HG03558 (cell line): ENCODE measurements around the gene DDX18.
"Not testable (repeated sequence)": the region's sequence is repeated elsewhere in the genome, so short reads cannot be mapped to it uniquely, and the experiment has no call there.

Experiments used
- ATAC-seq: cut with Tn5 transposase; IDR thresholded peaks from one replicate; pipeline ENCODE4 v1.9.1; 2021; ENCODE audit warnings: moderate number of reproducible peaks; ENCODE audit not compliant: unreplicated experiment; ENCODE audit errors: extremely low read depth

DDX18 gene

DNA sequence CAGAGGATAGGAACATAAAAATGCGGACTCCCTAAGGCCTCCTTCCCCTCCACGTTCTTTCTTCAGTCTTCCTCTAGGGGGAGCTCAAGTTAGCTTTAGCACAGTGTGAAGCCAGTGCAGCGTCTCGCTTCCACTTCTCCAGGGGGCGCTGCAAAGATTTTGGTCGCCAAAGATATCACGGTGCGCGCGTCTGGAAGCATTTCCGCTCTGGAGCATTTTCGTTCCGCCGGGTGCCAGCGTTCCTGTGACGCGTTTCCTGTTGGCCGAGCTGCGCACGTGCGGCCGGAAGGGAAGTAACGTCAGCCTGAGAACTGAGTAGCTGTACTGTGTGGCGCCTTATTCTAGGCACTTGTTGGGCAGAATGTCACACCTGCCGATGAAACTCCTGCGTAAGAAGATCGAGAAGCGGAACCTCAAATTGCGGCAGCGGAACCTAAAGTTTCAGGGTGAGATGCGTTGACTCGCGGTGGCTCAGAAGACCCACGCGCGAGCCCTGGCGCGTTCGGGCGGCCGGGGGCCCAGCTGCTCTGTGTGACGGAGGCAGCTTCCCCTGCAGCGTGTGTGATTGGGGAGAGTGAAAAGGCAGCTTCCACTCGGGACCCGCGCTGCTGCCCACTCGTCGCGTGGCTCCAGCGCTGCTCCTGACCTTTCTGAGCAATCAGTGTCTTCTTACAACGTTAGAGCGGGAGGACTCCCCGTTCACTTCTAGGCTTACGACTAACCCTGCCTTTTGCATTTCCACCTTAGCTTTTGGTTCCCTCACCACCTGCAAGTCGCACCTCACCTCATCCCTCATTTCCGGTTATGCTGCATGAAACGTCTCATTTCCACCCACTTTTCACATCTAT, at the start of gene DDX18:
DDX18 (plus strand) TSS at position 275 of the 848 bp plus-strand sequence; CDS start at position 362, 87 bp downstream.
- ATAC-seq = peak; percentile 88

DNA sequence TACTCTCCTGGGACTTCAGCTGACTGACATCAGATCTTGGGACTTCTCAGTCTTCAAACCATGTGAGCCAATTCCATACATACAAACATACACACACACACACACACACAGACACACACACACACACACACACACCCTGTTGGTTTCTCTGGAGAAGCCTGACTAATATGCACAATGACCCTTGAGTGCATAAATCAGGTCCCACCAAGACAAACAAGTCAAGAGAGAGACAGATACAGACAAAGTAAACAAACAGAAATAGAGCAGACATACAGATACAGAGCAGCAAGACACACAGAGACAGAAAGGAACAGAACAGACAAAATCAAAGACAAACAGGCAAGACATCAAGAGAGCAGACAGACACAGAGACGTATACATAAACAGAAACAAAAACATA, 43.8 kb upstream of the DDX18 start:
- ATAC-seq = no peak

DNA sequence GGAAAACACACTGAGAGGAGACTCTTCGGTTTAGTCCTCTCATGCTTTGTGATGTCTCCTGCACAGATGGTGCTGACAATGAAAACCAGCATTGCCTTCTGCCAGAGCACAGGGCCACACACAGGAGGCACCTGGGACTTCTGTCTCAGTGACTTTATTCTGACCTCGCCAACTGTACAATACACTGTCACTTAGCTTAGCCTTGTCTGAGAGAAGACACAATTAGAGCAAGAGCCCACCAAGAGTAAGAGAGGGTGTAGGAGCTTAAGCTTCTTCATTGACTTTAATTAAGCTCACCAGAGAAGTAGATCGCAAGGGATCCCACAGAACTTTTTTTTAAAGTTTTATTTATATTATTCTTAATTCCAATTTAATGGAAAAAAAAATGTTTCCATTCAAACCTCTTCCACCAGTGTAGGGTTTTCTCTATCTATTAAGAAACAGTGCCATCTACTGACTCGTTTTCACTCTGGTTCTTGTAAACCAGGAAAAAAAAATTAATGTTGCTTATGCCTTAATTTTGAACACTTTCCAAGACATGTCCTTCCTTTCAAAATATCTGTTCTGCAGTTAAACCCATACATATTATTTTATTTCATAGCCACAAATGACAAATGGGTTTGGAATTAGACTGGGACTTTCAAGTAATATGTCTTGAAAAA, 42.4 kb upstream of the DDX18 start:
- no peak for ATAC-seq

DNA sequence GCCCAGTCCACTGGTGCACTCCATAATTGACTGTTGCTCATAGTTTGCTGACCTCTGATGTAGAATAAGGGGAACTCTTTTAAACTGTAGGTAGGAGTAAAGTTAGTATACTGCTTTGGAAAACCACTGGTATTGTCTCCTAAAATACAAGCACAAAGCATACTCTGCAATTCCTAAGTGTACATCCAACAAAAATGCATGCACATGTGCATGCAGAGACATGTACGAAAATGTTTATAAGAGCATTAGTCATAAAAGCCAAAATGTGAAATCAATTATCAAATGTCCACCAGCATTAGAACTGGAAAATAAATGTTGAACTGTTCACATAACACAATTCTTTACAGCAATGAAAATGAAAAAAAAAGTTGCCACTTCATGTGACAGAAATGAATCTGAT, 39.8 kb upstream of the DDX18 start:
- ATAC-seq = no peak

DNA sequence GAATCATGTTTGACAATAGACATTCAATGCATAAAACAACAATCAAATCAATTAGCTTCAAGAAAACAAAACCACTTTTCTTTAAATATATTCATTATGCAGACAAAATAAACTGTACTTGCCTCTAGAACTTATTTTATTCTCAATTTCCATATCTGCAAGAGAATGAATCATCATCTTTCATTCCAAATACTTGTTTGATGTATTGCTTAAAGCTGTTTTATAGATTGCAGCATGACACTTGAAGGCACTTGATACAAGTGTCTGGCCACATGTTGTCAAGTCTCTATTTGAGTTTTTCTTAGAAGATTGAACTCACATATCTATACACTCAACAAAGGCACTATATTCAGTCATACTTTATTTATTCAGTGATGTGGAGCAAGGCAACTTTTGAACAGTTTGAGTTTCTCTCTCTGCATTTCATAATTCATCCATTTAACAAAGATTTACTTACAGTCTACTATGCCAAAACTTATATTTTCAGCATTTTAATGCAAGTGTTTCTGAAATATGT, 38.7 kb upstream of the DDX18 start:
- ATAC-seq = no peak

DNA sequence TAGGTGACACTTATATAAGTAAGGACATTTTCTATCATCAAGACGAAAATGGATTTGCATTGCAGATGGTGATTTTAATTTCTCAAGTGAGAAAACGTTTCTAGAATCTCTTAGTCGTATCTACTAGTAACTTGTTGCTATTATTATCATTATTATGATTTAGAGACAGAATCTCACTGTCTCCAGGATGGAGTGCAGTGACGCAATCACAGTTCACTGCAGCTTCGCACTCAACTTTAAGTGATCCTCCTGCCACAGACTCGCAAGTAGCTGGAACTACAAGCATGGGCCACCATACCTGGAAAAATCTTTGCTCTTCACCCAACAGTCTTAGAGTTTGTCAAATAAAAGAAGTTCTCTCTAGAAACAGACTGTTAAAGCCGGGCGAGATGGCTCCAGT, 37.6 kb upstream of the DDX18 start:
- ATAC-seq = no peak

DNA sequence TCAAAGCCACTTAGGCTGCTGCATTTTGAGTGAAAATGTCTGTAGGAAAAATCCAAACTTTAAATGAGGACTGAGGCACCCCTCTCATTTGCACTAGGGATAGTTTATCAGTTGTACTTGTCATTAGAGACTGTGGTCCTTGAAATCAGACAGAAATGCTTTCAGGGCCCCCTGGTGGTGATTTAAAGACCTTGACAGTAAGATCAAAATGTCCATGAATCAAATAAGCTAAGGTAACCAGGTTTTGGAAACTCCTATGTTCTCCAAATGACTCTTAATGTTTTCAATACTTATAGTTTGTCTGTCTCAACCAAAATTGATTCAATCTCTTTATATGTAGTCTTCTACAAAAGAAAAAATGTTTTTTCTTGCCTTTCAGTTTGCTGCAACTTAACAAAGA, 28.8 kb upstream of the DDX18 start:
- ATAC-seq = no peak

DNA sequence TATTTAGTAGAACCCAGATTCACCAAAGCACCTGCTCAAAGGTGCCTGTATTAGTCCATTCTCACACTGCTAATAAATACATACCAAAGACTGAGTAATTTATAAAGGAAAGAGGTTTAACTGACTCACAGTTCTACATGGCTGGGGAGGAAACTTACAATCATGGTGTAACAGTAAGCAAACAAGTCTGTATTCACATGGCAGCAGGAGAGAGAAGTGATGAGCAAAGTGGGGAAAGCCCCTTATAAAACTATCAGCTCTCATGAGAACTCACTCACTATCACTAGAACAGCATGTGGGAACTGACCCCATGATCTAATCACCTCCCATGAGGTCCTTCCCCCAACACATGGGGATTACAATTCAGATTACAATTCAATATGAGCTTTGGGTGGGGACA, 28.0 kb upstream of the DDX18 start:
- no peak for ATAC-seq

DNA sequence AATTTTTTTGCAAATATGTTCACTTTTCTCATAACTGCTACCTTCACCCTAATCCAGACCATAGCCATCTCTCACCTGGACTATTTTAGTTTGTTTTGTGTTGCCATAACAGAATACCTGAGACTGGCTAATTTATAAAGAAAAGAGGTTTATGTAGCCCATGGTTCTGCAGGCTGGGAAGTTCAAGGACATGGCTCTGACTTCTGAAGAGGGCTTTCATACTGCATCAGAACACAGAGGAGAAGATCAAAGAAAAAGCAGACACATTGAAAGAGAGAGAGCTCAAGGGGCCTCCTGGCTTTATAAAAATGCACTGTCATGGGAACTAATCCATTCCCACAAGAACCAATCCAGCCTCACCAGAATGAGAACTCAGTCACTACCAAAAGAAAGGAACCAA, 25.0 kb upstream of the DDX18 start:
- ATAC-seq = no peak

DNA sequence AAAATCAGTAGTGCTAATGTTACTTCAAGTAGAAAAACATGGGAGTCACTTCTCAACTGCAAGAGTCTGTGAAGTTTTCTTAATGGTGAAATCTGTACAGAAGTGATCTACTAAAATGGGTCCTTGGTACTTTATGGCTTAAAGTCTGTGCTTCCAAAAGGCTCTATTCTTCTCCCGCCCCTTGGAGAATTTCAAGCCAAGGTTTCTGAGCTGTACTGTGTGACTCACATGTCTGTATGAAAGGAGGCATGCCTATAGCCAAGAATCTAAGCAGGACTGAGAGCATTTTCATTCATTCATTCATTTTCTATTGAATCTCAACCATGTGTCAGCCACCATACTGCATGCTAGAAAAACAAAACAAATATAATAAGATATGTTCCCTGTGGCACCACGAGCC, 19.8 kb upstream of the DDX18 start:
- no peak for ATAC-seq

DNA sequence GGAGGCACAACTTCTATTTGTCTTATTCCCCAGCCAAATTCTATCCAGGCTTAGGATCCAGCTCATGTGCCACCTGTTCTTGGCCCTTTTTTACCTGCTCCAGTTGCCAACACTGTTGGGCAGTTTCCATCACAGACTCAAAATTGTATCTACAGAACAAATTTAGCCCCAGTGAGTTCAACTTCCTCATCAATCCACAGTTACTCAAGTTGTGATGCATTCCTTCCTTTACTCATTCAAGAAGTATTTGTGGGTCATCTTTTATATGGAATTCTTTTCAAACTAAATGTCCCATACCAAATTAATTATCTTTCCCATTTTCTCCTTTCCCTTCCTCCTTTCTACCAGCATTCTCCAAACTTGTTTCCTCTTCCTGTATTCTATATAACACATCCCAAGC, 12.7 kb upstream of the DDX18 start:
- no peak for ATAC-seq

DNA sequence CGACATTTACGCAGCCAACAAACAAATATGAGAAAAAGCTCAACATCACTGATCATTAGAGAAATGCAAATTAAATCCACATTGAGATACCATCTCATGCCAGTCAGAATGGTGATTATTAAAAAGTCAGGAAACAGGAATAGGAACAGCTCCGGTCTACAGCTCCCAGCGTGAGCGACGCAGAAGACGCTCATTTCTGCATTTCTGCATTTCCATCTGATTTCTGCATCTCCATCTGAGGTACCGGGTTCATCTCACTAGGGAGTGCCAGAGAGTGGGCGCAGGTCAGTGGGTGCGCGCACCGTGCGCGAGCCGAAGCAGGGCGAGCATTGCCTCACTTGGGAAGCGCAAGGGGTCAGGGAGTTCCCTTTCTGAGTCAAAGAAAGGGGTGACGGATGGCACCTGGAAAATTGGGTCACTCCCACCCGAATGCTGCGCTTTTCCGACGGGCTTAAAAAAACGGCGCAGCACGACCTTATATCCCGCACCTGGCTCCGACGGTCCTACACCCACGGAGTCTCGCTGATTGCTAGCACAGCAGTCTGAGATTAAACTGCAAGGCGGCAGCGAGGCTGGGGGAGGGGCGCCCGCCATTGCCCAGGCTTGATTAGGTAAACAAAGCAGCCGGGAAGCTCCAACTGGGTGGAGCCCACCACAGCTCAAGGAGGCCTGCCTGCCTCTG, 10.7 kb upstream of the DDX18 start:
- peak; percentile 52 for ATAC-seq

DNA sequence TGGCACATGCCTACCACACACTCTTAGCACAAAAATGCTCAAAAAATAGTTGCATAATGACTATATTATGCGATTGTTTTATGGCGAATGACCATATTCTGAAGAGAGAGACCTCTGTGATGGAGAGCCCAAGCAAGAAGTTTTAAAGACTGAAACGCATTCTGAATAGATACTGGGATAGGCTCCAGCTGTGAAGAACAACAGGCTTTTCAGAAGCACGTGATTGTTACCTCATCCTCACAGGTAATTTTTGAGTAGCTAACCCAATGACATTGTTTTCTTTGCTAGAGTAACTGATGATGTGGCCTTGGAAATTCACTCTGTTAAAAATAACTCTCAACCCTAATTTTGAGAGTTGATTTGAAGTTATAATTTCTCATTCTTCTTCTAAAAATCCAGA, 2.0 kb upstream of the DDX18 start:
- no peak for ATAC-seq

DNA sequence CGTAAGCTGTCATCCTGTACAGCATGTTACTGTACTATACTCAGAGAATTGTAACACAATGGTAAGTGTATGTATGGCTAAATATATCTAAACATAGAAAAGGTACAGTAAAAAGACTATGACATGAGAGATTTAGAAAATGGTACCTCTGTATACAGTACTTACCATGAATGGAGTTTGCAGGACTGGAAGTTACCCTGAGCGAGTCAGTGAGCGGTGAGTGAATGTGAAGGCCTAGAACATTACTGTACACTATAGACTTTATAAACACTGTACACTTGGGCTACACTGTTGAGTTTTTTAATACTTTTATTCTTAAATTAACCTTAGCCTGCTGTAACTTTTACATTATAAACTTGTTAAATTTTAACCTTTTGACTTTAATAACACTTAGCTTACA, 1.5 kb downstream of the DDX18 start:
- no peak for ATAC-seq

DNA sequence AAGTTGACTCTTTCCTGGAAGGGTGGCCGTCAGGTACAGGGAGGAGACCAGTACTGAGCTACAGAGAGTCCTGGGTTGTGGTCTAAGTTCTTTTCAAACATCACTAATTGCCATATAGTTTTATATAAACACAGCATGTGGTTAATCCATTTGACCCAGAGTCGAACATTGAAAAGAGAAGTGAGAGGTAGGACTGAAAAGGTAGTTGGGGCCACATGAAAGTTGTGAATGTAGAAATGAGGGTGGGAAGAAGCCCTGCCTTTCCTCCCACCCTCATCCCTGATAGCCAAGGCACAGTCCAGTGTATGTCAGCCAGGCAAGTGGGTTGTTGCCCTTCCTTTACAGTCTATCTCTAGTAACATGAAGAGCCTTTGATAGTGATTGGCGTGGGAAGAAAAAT, 4.4 kb downstream of the DDX18 start:
- ATAC-seq = no peak

DNA sequence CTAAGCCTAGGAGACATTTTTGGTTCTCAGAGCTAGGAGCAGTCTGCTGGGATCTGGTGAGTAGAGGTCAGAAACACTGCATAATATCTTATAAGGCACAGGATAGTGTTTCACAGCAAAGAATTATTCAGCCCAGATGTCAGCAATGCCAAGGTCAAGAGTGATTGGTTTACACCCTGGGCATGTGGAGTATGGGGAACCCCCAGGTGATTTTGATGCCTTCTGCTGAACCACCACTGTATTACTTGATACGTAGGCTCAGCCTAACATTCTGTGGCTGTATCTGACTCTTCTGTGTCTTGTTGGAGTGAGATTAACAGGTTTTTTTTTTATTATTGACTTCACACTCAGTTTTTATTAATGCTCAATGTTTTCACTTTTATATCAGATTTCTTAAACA, 6.0 kb downstream of the DDX18 start:
- peak; percentile 73 for ATAC-seq

DNA sequence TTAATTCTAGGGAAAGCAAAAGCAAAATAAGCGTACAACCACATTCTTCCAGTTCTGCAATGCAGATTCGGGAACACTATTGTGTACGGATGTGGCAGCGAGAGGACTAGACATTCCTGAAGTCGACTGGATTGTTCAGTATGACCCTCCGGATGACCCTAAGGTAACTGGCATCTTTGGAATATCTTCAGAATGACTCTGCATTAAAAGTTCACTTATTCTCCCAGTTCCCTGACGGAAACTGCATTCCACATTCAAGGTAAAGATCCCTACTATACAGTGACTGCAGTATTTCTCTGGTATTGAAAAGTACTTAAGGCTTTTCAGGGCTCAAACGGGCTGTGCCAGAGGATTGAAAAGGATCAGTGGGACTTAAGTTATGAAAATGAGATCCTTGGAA, 10.9 kb downstream of the DDX18 start:
- ATAC-seq = no peak

DNA sequence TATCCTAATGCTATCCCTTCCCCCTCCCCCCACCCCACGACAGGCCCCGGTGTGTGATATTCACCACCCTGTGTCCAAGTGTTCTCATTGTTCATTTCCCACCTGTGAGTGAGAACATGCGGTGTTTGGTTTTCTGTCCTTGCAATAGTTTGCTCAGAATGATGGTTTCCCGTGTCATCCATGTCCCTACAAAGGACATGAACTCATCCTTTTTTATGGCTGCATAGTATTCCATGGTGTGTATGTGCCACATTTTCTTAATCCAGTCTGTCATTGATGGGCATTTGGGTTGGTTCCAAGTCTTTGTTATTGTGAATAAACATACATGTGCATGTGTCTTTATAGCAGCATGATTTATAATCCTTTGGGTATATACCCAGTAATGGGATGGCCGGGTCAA, 13.0 kb downstream of the DDX18 start:
- not testable (repeated sequence) for ATAC-seq

DNA sequence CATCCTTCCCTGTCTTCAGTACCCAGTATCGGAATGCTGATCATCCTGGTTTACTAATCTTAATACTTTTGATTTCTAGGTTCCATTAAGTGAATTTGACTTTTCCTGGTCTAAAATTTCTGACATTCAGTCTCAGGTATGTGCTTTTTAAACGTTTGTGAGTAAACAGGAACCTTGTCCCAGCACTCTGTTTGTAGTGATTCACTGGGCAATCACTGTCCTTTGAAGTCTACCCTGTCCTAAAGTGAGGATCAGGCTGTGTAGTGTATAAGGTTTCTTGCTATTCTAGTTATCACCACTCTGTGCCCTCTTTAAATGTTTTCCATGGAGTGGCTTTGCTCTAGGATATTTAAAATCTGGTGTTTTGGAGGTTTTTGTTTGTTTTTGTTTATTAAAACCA, 14.4 kb downstream of the DDX18 start:
- ATAC-seq = no peak

DNA sequence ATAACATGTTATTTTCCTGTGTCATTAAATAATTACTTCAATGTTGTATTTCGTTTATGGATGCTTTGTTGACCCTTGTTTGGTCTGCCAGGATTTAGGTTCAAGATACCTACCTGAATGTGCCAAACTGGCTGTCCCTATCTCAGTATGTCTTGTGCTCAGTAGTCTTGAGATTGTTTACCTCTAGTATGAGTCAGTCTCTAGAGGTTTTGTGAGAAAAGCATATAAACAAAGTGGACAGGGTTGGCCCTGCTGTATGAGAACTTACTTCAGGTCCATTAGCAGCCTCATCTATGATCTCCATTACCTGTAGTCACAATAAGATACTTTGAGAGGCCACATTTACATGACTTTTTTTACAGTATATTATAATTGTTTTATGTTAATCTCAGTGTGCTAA, 17.8 kb downstream of the DDX18 start:
- ATAC-seq = no peak
